Right lobe of liver (tissue), 6 donors: Measurements from ENCODE around the gene DLL4. TPM values are rescaled to one million over a fixed set of nuclear protein-coding genes. Genes with fewer than 3 reads are reported as not detected.

Experiments
- ATAC-seq, 4 donors: fragments of 200-7000 bp; cut with Tn5 transposase; one replicate each; pipeline ENCODE4 v1.9.1; 2020; ENCODE audit warnings: mild to moderate bottlenecking in 4 of 4, moderate library complexity in 4 of 4
- DNase-seq, 3 donors: peaks; one replicate each; pipeline ENCODE4 v3.0.0-alpha.2; 2020
- H3K27ac ChIP-seq, 3 donors: fragments of 200-600 bp; one replicate each; pipeline ENCODE4 v1.8.0; 2022
- H3K27me3 ChIP-seq, 2 donors: fragments of 200-600 bp; one replicate each; pipeline ENCODE4 v1.8.0; 2022
- H3K36me3 ChIP-seq, 4 donors: fragments of 200-600 bp; sonication (generic) in 1 of 4; one replicate each; pipeline versions ENCODE4 v1.5.1 to v1.8.0; 2017 to 2022; ENCODE audit warnings: control low read depth in 1 of 4
- H3K4me1 ChIP-seq, 4 donors: fragments of 200-600 bp; sonication (generic) in 1 of 4; one replicate each; pipeline versions ENCODE4 v1.5.1 to v1.8.0; 2017 to 2022; ENCODE audit warnings: control low read depth in 1 of 4
- H3K4me3 ChIP-seq, 3 donors: fragments of 200-600 bp; one replicate each; pipeline ENCODE4 v1.8.0; 2022
- H3K9me3 ChIP-seq, 4 donors: fragments of 200-600 bp; sonication (generic) in 1 of 4; one replicate each; pipeline versions ENCODE4 v1.5.1 to v1.8.0; 2017 to 2022; ENCODE audit warnings: control low read depth in 1 of 4
- POLR2A ChIP-seq: fragments of 450-650 bp; IDR thresholded peaks from one replicate; pipeline ENCODE4 v1.6.1; 2017; ENCODE audit warnings: antibody characterized with exemption, mild to moderate bottlenecking
- WGBS: methylation state at CpG from one replicate; pipeline ENCODE4 v1.1.6; 2018; ENCODE audit warnings: low coverage, low lambda C conversion rate; ENCODE audit not compliant: insufficient coverage; ENCODE audit errors: missing lambda C conversion rate; 5-methylcytosine and 5-hydroxymethylcytosine counted together
- intact Hi-C, 2 donors: fragments of 100-400 bp; cut with DNase I; formaldehyde crosslinking; loops; one replicate each; pipeline versions ENCODE4 v1.11.2 to v1.14.1; 2022
- total RNA-seq, 6 experiments: library from RNA; depleted of rRNA in 2 of 6; stranded (reverse); fragments of >200 nt in 2 of 6; fragmentation: NEBNext Ultra II Directional in 3 of 6; extraction: Animal tissue kit (Norgen Biotek cat#: 25700) in 3 of 6; gene quantifications; one replicate each; pipeline versions ENCODE4 v1.1.0 to v1.2.4, GENCODE V29; 2016 to 2023
- TF ChIP-seq, protein P1 (sequence below), 4 donors: fragments of 200-600 bp in 3 of 4; fragments of 450-650 bp in 1 of 4; IDR thresholded peaks; one replicate each; pipeline versions ENCODE4 v1.5.1 to v1.8.0; 2016 to 2022; ENCODE audit warnings: antibody characterized with exemption in 4 of 4, mild to moderate bottlenecking in 2 of 4
- donor health status: DM: no; HTN: yes; CAD: no.
- donor health status: DM: no; HTN: no; CAD: no.
- donor health status: DM: no; HTN: no; CAD: no.
- donor health status: DM: no; HTN: yes; CAD: no.
- donor health status: DM: no; HTN: yes; CAD: no.

DLL4 gene
- total RNA-seq, 6 experiments from 2014 or later: 2.9 to 8.7 (median 4.2) TPM

DNA sequence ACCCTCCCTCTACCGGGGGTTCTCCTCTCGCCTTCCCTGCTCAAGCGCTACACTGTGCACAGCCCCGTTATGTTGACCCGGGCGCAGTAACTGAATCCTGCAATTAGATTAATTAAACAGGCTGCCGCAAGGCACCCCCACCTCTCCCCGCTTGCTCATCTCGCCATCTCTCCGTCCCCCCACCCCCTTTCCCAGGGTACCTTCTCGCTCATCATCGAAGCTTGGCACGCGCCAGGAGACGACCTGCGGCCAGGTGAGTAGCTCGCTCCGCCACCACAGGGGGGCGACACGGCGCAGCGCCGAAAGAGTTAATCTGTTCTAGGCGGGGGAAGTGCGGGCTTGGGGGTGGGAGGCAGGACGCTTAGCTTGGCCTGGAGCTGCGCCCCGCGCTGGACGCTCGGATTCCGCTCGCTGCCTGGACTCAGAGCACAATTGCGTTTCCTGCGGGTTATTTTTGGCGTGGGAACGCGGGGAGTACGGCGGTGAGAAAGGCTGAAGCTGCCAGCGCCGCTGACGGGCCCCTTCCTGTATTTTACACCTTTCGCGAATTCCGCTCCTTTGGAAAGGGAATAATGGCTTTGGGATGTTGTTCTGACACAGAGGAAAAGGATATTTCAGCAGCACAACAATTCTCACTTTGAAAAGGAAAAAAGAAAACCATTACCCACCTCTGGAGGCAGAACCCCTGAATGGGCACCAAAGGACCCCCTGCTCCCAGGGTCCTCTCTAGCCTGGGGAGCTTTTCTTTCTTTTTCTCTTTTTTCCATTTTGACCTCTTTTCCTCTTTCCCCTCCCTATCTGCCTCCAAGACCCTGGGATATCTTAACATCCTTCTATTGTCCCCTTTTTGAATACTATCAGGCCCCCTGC is 1.5 kb downstream of the DLL4 start:
- H3K9me3 ChIP-seq: no peaks in the 10 kb centered on the region
- H3K27ac ChIP-seq: peak overlapping the region in 1 of 3 donors; percentile 38
- WGBS: 2% methylated on average over 20 of the region's 46 CpGs
- H3K4me1 ChIP-seq: peaks cover 0 to 53% (median 23%) of the 10 kb centered on the region in 4 donors
- DNase-seq (peak in 1 of 3 donors; percentile 67), ATAC-seq (peak; percentile 24 to 35 (median 32))
- H3K36me3 ChIP-seq: no peaks in the 10 kb centered on the region
- H3K4me3 ChIP-seq: peak overlapping the region; percentile 42 to 49 (median 43)
- intact Hi-C loops: no loop called here
- H3K27me3 ChIP-seq: peaks cover 0 to 21% of the 10 kb centered on the region in 2 donors
- TF ChIP-seq, protein P1, sequence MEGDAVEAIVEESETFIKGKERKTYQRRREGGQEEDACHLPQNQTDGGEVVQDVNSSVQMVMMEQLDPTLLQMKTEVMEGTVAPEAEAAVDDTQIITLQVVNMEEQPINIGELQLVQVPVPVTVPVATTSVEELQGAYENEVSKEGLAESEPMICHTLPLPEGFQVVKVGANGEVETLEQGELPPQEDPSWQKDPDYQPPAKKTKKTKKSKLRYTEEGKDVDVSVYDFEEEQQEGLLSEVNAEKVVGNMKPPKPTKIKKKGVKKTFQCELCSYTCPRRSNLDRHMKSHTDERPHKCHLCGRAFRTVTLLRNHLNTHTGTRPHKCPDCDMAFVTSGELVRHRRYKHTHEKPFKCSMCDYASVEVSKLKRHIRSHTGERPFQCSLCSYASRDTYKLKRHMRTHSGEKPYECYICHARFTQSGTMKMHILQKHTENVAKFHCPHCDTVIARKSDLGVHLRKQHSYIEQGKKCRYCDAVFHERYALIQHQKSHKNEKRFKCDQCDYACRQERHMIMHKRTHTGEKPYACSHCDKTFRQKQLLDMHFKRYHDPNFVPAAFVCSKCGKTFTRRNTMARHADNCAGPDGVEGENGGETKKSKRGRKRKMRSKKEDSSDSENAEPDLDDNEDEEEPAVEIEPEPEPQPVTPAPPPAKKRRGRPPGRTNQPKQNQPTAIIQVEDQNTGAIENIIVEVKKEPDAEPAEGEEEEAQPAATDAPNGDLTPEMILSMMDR (IDR thresholded peaks at IDR 0.05): peak; percentile 25 to 45 (median 34)
- TF ChIP-seq POLR2A: no peak

DNA sequence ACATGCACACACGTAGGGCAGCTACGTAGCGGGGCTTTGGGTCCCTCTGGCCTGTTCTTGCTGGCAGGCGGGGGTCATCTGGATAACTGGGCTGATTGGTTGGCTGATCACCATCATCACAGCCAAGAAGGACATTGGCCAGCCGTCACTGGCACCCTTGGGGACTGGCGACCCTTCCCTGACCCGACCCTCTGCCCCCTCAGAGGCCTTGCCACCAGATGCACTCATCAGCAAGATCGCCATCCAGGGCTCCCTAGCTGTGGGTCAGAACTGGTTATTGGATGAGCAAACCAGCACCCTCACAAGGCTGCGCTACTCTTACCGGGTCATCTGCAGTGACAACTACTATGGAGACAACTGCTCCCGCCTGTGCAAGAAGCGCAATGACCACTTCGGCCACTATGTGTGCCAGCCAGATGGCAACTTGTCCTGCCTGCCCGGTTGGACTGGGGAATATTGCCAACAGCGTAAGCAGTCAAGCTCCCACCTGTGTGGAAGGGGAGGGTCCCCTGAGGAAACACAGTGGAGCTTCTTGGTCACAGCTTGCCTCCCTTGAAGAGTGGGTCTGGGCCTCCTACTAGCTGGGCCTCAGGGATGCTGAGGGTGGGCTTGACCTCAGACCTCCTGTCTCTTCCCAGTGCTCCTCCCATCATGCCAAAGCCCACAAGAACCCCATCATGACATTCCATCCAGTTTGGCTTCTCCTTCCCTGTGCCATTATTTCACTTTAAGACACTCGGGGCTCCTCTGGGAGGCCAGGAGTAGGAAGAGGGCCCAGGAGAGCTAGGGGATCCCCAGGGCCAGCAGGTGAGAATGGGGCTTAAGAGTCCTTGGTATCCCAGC is 2.4 kb downstream of the DLL4 start:
- ATAC-seq (no peak), DNase-seq (no peak)
- TF ChIP-seq, protein P1 (IDR thresholded peaks at IDR 0.05): no peak
- no peak for TF ChIP-seq POLR2A
- H3K27ac ChIP-seq: peak overlapping the region in 1 of 3 donors; percentile 38
- WGBS: no CpG with 5 or more reads among the region's 16 CpGs
- H3K27me3 ChIP-seq: peaks cover 0 to 20% of the 10 kb centered on the region in 2 donors
- H3K9me3 ChIP-seq: no peaks in the 10 kb centered on the region
- peaks cover 0 to 50% (median 22%) of the 10 kb centered on the region in 4 donors for H3K4me1 ChIP-seq
- intact Hi-C loops: no loop called here
- H3K36me3 ChIP-seq: no peaks in the 10 kb centered on the region
- H3K4me3 ChIP-seq: peak overlapping the region; percentile 23 to 49 (median 42)

- H3K27ac ChIP-seq: peak overlapping the region in 1 of 3 donors; percentile 38
- intact Hi-C loops: no loop called here
- H3K4me3 ChIP-seq: peak overlapping the region; percentile 7 to 42 (median 23)
- TF ChIP-seq, protein P1 (IDR thresholded peaks at IDR 0.05): no peak
- no peak for TF ChIP-seq POLR2A
- no peak for ATAC-seq
- H3K9me3 ChIP-seq: no peaks in the 10 kb centered on the region
- no peak for DNase-seq
- peaks cover 0 to 13% of the 10 kb centered on the region in 2 donors for H3K27me3 ChIP-seq
- WGBS: no CpG with 5 or more reads among the region's 8 CpGs
- H3K4me1 ChIP-seq: peaks cover 0 to 52% (median 25%) of the 10 kb centered on the region in 4 donors
- no peaks in the 10 kb centered on the region for H3K36me3 ChIP-seq
Measured at GRCh38 chr15:40932156-40932555, 3.0 kb downstream of the DLL4 start.

DNA sequence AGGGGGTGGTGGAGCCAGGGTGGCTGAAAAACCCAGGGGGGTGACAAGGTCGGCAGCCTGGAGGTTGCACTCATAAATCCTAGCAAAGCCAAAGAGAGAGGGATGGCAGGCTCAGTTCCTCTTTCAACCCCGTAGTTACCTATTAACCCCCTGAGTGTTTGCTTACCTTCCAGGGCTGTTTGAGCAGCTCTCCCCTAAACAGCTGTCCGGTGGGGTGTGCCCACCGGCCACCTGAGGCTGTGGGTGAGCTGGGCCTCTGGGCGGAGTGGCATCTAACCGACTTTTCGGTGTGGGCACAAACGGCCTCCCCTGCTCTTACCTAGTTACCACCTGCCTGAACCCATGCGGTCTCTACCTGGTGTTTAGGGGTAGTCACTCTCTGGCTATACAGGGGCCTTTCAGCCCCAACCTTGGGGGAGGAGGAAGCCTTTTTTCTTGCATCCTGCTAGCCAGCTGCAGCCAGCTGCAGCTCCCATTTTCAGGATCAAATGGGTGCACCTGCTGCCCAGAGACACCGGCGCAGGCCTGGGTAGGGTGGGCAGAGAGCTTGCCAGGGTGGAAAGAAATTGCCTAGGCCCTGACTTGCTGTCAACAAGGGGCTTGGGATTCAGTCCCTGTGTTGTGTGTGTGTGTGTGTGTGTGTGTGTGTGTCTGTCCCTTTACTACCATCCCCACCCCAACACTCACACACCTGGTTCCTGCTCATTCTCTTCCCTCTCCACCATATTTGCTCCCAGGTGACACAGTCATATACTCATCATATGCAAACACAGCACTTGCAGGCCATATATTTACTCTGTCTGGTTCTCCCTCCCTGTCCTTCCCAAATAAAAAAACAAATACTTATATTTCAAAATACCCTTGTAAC is 3.7 kb downstream of the DLL4 start:
- H3K4me1 ChIP-seq: peaks cover 0 to 57% (median 25%) of the 10 kb centered on the region in 4 donors
- peak; percentile 4 to 55 (median 16) for ATAC-seq
- no peak for DNase-seq

More for the DNA sequence above, 3.7 kb downstream of the DLL4 start:
- Histone ChIP-seq H3K4me3 (peak overlapping the region; percentile 7 to 42 (median 23)), H3K27ac (no peak overlapping the region), H3K36me3 (no peaks in the 10 kb centered on the region), H3K9me3 (no peaks in the 10 kb centered on the region), H3K27me3 (peaks cover 0 to 9% of the 10 kb centered on the region in 2 donors)
- WGBS: 0% methylated on average over 1 of the region's 11 CpGs
- TF ChIP-seq, protein P1 (IDR thresholded peaks at IDR 0.05): no peak
- no peak for TF ChIP-seq POLR2A
- intact Hi-C loops: no loop called here
